Upper lobe of left lung (tissue), 6 donors: ENCODE results near the gene SULF2. TPM values are rescaled to one million over a fixed set of nuclear protein-coding genes. Genes with fewer than 3 reads are reported as not detected.

Experiments
- ATAC-seq, 2 donors: fragments of 200-7000 bp; cut with Tn5 transposase; one replicate each; pipeline ENCODE4 v1.9.1; 2022; ENCODE audit warnings: mild to moderate bottlenecking in 2 of 2, moderate library complexity in 2 of 2; ENCODE audit not compliant: low FRiP score in 2 of 2
- DNase-seq, 2 donors: peaks; one replicate each; pipeline ENCODE4 v3.0.0-alpha.2; 2019 to 2020
- H3K27ac ChIP-seq, 4 donors: fragments of 200-600 bp; sonication (generic); one replicate each; pipeline ENCODE4 v1.5.1; 2016 to 2019
- H3K27me3 ChIP-seq, 4 donors: fragments of 200-600 bp; sonication (generic); one replicate each; pipeline ENCODE4 v1.5.1; 2017 to 2019
- H3K36me3 ChIP-seq, 4 donors: fragments of 200-600 bp; sonication (generic); one replicate each; pipeline ENCODE4 v1.5.1; 2016 to 2019
- H3K4me1 ChIP-seq, 4 donors: fragments of 200-600 bp; sonication (generic); one replicate each; pipeline ENCODE4 v1.5.1; 2018 to 2019
- H3K4me3 ChIP-seq, 4 donors: fragments of 200-600 bp; sonication (generic); one replicate each; pipeline ENCODE4 v1.5.1; 2017 to 2019; ENCODE audit warnings: mild to moderate bottlenecking in 2 of 4, moderate library complexity in 1 of 4
- H3K9me3 ChIP-seq, 4 donors: fragments of 200-600 bp; sonication (generic); one replicate each; pipeline ENCODE4 v1.5.1; 2018 to 2019
- EP300 ChIP-seq, 4 donors: sonication (generic); formaldehyde crosslinking; IDR thresholded peaks; one replicate each; pipeline ENCODE4 v1.5.1; 2017; ENCODE audit warnings: antibody characterized with exemption in 4 of 4, control low read depth in 2 of 4
- POLR2A ChIP-seq, 4 donors: fragments of 450-650 bp; IDR thresholded peaks; one replicate each; pipeline ENCODE4 v1.5.1; 2016 to 2017; ENCODE audit warnings: antibody characterized with exemption in 4 of 4, mild to moderate bottlenecking in 2 of 4
- POLR2AphosphoS5 ChIP-seq, 2 donors: sonication (generic); formaldehyde crosslinking; IDR thresholded peaks; one replicate each; pipeline ENCODE4 v1.5.1; 2017; ENCODE audit warnings: antibody characterized with exemption in 2 of 2
- WGBS, 2 donors: methylation state at CpG; one replicate each; pipeline ENCODE4 v1.1.5; 2017 to 2018; 5-methylcytosine and 5-hydroxymethylcytosine counted together
- total RNA-seq, 6 donors: library from RNA; depleted of rRNA in 4 of 6; stranded (reverse); fragments of >200 nt in 4 of 6; gene quantifications; one replicate each; pipeline versions ENCODE4 v1.1.0 to v1.2.1, GENCODE V29; 2016 to 2021
- TF ChIP-seq, protein P1 (sequence below), 6 experiments: fragments of 450-650 bp in 4 of 6; fragments of 200-600 bp in 2 of 6; sonication (generic) in 2 of 6; IDR thresholded peaks; one replicate each; pipeline ENCODE4 v1.5.1; 2016 to 2019; ENCODE audit warnings: antibody characterized with exemption in 6 of 6
- donor health status: DM: no; HTN: no; CAD: no; lungs with moderate emphysema.
- donor health status: DM: no; HTN: yes; CAD: no; lungs with severe emphysema.

The SULF2 gene
- total RNA-seq, 6 donors from 2014 or later, result 15.0 to 63.8 (median 21.7) TPM

DNA sequence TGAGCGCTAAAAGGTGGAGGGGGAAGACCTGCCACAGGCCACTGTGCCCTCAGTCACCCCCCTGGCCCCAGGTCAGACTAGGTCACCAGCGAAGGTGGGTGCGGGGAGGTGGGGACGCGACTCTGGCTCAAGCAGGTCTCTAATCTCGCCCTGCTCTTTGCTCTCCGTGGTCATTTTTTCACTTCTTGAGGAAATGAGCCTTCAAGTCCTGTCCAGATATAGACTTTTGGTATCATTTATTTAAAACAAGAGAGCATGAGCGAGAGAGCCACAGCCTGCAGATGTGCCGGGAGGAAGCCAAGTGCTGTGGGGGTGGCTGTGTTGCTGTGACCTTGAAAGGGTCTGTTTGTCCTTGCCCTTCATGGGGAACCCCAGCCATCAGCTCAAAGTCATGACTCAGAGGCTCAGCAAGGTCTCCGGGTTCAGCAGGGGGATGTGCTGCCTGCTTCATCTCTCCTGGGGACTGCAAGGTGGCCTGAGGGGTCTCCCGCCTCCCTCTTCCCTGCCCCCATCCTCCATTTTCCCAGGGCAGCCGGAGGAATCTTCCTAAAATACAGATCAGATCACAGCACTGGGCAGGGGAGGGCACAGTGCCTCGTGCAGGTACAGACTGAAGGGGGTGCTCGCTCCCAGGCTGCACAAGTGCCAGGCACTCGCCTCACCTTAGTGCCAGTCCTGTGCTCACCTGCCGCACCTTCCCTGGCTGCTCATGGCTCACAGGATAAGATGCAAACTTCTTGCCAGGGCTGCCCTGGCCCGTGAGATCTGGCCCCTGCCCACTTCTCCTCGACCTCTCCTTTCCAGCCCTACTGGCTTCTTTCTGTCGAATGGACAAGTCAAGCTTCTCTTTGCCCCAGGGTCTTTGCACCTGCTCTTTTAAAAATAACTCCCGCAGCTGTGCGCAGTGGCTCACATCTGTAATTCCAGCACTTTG, 26.5 kb downstream of the SULF2 start:
- no peaks in the 10 kb centered on the region for H3K27me3 ChIP-seq
- ATAC-seq (no peak), DNase-seq (peak in 1 of 2 donors; percentile 45)
- H3K4me3 ChIP-seq, result no peak overlapping the region
- no peaks in the 10 kb centered on the region for H3K9me3 ChIP-seq
- H3K36me3 ChIP-seq, result no peaks in the 10 kb centered on the region
- H3K4me1 ChIP-seq, result peaks cover 0 to 4% (median 0%) of the 10 kb centered on the region in 4 donors
- TF ChIP-seq EP300 (IDR thresholded peaks at IDR 0.05), result no peak
- no peak for TF ChIP-seq POLR2A (IDR thresholded peaks at IDR 0.05)
- no peak for TF ChIP-seq POLR2AphosphoS5 (IDR thresholded peaks at IDR 0.05)
- TF ChIP-seq, protein P1, sequence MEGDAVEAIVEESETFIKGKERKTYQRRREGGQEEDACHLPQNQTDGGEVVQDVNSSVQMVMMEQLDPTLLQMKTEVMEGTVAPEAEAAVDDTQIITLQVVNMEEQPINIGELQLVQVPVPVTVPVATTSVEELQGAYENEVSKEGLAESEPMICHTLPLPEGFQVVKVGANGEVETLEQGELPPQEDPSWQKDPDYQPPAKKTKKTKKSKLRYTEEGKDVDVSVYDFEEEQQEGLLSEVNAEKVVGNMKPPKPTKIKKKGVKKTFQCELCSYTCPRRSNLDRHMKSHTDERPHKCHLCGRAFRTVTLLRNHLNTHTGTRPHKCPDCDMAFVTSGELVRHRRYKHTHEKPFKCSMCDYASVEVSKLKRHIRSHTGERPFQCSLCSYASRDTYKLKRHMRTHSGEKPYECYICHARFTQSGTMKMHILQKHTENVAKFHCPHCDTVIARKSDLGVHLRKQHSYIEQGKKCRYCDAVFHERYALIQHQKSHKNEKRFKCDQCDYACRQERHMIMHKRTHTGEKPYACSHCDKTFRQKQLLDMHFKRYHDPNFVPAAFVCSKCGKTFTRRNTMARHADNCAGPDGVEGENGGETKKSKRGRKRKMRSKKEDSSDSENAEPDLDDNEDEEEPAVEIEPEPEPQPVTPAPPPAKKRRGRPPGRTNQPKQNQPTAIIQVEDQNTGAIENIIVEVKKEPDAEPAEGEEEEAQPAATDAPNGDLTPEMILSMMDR (IDR thresholded peaks at IDR 0.05), result no peak
- H3K27ac ChIP-seq, result no peak overlapping the region
- WGBS, 2 donors, result 69 to 81% methylated on average over 17 to 21 of the region's 21 CpGs

DNA sequence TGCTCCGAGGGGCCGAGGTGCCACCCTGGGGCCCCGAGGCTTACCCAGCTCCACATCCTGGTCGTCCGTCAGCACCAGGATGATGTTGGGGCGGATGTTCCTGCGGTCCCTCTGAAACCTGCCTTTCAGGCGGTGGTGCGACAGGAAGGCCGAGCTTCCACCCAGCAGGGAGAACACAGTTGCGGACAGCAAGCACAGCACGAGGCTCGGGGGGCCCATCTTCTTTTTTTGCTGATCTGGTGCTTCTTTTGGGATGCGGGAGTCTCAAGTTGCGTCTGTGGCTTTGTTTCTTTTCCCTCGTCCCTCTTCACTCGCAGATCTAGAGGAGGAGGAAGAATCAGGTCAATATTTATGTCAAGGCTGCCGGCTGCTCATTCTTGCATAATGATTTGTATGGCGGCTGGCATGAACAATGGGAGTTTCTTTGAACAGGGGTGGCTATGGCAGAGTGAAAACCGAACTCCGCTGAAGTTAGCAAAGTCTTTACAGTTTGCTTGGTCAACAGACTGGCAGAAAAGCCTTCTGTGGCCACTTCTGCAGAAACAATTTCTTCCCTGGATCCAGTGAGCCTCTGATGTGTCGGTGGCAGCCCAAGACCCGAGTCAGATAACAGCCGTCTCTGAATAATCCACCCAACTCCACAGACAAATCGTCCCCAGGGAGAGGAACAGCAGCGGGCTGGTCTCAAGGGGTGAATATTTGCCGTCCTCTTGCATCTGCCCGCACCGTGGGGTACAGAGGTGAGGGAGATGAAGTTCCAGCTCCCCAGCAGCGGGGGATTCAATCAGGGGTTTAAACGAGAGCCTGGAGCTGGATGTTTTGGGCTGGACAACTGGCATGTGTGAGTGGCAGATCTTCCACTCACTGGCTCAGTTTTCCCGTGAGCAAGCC, 27.9 kb downstream of the SULF2 start:
- WGBS, 2 donors, result 62 to 63% methylated on average over 16 to 32 of the region's 32 CpGs
- DNase-seq, result peak in 1 of 2 donors; percentile 54
- Histone ChIP-seq H3K9me3 (no peaks in the 10 kb centered on the region), H3K27ac (no peak overlapping the region), H3K36me3 (no peaks in the 10 kb centered on the region), H3K4me1 (no peaks in the 10 kb centered on the region), H3K4me3 (no peak overlapping the region), H3K27me3 (no peaks in the 10 kb centered on the region)
- TF ChIP-seq, protein P1 (IDR thresholded peaks at IDR 0.05), result no peak
- TF ChIP-seq EP300 (IDR thresholded peaks at IDR 0.05) (no peak), POLR2AphosphoS5 (IDR thresholded peaks at IDR 0.05) (no peak), POLR2A (IDR thresholded peaks at IDR 0.05) (no peak)
- no peak for ATAC-seq

DNA sequence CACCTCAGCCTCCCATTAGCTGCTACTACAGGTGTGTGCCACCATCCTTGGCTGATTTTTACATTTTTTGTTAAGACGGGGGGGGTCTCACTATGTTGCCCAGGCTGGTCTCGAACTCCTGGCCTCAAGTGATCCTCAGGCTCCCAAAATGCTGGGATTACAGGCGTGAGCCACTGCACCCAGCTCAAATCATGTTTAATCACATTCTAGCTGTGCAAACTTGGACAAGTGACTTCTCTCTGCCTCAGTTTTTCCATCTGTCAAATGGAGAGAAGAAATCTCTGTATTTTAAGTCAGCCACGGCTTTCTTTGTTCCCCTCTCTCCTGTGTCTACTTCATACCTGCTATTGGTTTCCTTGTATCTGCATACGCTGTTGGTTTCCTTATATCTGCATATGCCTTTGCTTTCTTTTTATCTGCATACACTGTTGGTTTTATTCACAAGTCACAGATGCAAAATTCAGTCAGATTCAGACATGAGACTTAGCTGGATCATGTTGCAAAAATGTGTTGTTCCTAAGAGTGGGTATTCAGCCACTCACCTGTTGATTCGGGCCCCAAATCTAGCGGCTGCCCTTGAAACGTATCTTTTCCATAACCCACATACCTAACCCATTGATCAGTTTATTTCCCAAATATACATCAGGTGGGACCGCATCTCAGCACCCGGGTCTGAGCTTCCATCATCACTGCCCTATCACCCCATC, 30.2 kb downstream of the SULF2 start:
- H3K4me1 ChIP-seq, result no peaks in the 10 kb centered on the region
- no peaks in the 10 kb centered on the region for H3K9me3 ChIP-seq
- TF ChIP-seq POLR2AphosphoS5 (IDR thresholded peaks at IDR 0.05) (no peak), POLR2A (IDR thresholded peaks at IDR 0.05) (no peak), EP300 (IDR thresholded peaks at IDR 0.05) (no peak)
- TF ChIP-seq, protein P1 (IDR thresholded peaks at IDR 0.05), result no peak
- DNase-seq, result no peak
- no peaks in the 10 kb centered on the region for H3K36me3 ChIP-seq
- WGBS, 2 donors, result 85 to 96% methylated on average over 10 of the region's 10 CpGs
- H3K4me3 ChIP-seq, result no peak overlapping the region
- H3K27ac ChIP-seq, result no peak overlapping the region
- no peaks in the 10 kb centered on the region for H3K27me3 ChIP-seq
- ATAC-seq, result no peak

DNA sequence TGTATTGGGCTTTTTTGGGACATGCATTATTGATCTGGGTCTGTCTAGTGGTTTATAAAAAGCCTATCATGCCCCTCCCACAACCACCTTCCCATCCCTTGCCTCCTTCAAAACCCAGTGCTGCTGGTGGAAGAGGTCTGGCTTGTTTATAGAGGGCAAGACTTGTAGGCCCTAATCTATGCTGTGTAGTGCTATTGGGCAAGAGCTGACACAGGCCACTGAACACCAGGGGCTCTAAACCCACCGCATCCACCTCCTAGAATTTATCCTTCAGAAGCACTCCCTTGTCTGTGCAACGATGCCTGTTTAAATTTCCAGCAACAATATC, 30.9 kb downstream of the SULF2 start:
- Histone ChIP-seq H3K4me3 (no peak overlapping the region), H3K9me3 (no peaks in the 10 kb centered on the region), H3K36me3 (no peaks in the 10 kb centered on the region), H3K27ac (no peak overlapping the region), H3K27me3 (no peaks in the 10 kb centered on the region), H3K4me1 (peaks cover under 1 to 6% (median 3%) of the 10 kb centered on the region in 4 donors)
- DNase-seq, result no peak
- 83 to 87% methylated on average over 2 of the region's 2 CpGs for WGBS, 2 donors
- no peak for ATAC-seq
- TF ChIP-seq POLR2AphosphoS5 (IDR thresholded peaks at IDR 0.05) (no peak), POLR2A (IDR thresholded peaks at IDR 0.05) (no peak), EP300 (IDR thresholded peaks at IDR 0.05) (no peak)
- TF ChIP-seq, protein P1 (IDR thresholded peaks at IDR 0.05), result no peak
